Measurements from ENCODE around the gene IL1R2.
"Not testable (repeated sequence)": the region's sequence is repeated elsewhere in the genome, so short reads cannot be mapped to it uniquely, and the experiment has no call there.

IL1R2 gene

DNA sequence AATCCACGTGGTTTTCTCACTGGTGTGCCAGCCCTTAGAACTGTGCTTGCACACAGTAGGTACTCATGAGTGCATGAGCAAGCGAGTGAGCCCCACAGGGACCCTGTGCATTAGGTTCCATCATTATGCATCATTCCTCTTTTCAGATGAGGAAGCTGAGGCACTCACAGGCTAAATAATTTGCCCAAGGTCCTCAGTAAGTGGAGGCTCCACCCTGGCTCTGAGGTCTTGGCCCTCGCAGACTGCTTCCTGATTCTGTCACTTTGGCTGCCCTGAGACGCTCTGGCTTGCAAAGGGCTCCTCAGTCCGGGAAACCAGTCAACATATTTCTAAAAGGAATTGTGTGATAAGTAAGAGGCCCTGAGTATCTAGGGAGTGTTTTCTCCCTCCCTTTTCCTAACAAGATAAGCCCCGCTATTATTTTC, 71.7 kb downstream of the IL1R2 start:
- DNase-seq = no peak

DNA sequence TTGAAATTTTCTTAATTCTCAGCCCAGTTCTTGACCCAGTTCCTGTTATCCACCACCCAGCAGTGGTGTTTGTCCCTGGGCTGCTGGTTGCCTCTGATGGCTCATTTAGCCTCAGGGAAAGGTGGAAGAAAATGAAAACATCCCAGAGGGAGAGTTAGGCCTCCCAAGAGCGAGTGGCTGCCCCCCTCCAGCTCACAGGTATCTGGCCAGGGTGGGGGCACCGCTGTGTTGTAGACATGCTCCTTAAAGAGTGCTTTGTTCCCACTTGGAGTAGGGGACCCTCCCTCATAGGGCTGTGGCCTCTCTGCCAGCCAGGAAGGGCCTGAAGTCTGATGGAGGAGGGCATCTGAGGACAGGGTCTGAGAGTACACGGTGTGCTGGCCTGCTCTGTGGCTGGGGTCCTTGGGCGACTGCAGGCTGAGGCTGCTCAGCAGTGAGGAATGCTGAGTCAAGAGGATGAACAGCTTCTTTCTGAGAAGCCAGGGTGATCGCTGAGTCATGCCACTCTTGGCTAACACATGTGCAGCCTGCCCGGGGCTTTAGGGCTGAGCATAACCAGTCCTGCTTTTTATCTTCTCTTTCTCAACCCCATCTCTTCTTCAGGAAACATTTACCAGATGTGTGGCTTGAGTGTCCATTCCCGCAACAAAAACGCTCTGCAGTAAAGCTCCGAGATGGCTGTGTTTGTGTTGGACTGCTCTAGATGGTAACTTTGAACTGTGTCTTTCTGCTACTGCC, 72.3 kb downstream of the IL1R2 start:
- DNase-seq = no peak

DNA sequence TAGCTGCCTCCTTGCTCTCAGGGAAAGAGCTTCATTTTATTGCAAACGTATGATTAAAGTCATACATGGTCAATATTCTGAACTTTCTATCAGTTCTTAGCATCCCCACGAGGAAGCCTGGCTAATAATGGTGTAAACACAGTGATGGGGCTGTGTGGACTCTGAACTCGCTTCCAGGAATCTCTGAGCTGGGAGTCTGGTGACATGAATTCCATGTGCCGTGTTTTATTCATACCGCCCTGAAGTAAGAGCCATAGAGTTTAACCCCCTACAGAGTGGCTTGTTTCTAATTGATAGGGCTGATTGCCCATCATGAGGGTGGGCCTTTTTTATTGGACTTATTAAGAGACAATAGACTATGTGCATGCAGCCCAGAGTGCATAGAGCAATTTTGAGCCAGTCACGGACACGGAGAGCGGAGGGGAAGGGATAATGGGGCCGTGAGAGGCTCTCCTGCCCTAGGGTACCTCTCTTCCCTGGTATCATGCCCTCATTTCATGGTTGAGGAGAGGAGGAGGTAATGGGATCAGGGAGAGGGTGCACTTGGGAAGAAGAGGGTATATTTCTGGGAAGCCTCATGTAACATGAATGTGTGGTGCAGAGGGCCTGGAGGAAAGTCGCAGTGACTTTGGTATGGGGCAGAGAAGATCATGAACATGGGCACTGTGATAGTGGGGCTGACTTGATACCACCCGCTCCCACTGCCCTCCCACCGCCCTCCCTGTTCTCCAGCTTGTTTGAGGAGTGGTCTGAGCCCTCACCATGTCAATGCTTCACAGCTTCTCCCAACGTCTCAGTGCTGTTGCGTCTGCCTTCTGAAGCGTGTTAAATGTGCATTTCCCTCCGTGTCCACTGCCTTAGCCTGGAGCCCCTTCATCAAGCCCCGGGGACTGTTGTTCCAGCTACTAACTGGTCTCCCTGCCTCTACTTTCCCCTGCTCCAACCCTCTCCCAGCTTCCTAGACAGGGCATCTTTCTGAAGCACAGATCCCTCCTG, 73.2 kb downstream of the IL1R2 start:
- DNase-seq = no peak

DNA sequence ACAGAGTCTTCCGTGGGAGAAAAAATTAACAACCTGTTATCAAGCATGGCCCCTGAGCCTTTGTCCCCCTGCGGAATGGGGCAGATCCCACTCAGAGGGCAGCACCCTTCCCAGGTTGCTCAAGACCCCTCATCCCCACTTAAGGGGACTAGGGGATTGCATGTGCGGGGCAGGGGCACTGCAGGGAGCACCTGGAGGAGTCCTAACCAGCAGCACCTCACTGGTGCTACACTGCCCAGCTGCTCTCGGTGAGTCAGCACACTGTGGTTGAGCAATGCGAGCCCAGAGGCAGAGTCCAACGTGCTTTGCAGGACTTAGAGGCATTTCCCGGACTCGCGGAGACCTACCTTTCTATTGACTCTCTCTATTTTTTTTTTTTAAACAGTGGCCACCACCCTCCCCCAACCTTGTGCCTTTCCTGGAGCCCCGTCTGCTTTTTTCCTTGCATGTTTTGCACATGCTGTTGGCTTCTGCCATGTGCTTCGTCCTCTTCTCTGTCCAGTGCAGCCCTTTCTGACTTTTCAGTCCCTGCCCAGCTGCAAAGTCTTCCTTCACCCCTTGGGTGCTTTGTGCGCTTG, 74.0 kb downstream of the IL1R2 start:
- DNase-seq = no peak

DNA sequence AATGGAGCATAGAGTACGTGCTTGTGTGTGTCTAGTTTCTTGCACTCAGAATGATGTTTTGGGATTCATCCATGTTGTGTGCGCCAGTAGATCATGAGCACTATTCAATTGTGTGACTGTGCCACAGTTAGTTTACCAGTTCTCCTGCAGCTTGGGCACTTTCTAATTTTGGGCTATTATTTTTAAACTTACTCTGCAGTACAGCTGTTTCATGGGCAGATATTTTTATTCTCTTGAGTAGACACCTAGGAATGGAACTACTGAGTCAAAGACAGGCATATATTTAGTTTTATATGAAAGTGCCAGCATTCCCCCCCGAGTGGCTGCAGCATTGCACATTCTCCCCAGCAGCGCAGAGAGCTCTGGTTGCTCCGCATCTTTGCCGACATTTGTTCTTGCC, 74.8 kb downstream of the IL1R2 start:
- no peak for DNase-seq

DNA sequence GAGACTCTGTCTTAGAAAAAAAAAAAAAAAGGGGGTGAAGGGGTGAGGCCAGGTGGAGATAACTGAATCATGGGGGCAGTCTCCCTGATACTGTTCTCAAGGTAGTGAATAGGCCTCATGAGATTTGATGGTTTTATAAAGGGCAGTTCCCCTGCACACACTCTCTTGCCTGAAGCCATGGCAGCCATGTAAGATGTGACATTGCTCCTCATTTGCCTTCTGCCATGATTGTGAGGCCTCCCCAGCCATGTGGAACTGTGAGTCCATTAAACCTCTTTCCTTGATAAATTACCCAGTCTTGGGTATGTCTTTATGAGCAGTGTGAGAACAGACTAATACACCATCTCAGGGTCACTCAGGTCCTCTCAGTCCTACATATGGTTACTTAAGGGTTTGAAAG, 76.4 kb downstream of the IL1R2 start:
- DNase-seq = not testable (repeated sequence)

DNA sequence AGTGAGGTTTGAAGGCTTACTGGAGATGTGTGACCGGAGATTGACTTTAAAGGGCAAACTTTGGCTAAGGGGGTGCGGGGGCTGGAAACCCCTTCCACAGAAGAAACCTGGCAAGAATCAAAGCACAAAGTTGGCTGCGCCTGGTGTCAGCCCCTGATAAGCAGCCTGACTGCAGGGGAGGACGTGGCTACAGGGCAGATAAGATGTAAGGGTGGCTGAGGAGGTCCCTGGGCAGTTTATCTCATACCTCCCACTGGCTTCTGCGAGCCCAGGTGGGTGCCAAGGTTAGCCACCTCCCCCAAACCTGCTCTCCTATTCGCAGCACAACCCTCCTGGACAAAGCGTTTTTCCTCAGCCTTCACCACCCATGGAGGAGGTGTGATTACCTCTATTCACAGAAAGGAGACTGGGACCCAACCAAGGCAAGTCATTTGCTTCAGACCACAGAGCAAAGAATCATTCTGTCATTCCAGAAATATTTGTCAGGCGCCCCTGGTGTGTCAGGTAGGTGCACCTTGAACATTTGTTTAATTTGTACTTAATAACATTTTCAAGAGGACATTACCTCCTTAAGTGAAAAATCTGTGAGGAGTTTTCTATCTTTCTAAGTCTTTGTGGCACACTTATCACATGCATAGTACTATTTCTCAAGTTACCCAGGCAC, 77.7 kb downstream of the IL1R2 start:
- no peak for DNase-seq

DNA sequence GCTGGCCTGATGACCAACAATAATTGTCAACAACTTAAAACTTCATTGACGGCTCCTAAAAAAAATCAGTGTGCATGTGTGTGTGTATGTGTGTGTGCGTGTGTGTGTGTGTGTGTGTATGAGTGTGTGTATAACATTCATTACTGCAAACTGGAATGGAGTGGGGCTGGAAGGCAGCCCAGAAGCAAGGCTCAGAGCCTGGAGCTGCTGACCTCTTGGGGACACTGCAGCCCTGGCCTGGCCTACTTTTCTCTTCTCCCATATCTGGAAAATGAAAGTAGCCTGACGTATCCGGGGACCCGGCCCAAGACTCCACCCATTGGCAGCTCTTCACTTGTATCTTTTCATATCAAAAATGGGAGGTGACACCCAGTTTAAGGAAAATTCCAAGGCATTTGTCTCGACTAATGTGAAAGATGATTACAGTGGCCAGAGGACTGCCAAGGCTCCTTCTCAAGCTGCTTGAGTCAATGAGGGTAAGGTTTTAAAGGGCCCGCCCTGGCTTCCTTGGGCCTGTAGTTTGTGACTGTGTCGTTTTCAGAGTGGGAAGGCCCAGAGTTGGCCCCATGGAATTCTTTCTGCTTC, 78.4 kb downstream of the IL1R2 start:
- no peak for DNase-seq

DNA sequence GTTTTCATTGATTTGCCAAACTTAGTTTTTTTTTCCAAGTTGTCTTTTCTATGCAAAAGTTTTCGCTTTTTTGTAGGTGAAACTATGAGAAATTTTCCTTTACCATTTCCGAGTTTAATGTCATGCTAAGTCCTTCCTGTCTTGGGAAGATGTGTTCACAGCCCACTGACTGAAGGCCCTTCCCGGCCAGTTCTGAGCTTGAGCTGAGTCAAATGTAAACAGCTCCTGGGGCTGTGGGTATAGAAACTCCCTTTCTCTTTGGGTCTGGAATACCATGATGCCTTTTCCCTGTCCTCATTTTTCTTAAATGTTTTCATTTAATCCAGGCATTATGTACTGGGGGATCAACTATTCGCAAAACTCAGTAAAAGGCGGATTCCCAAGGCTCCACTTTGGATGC, 81.0 kb downstream of the IL1R2 start:
- no peak for DNase-seq

DNA sequence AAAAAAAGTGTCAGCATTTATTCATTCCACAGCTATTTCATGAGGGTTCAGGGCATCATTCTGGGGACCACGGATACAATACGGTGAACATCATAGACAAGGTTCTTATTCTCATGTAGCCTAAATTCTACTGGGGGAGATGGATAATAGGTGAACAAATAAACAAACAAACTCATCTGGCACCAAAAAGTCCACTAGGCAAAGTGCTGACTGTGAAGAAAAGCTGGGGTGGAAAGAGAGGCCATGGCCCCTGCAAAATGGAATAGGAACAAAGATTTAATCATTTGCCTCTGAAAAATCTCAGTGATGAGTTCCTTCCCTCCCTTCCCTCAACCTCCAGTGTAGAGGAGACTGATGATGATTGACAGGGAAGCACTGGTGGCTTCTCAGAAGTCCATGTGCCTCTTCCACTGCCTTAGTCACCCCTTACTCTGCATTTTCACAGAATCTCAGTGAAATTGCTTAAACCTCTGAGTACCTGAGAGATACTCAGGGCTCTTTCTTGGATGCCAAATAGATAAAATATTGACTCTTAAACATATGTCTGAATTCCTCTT, 81.5 kb downstream of the IL1R2 start:
- no peak for DNase-seq

DNA sequence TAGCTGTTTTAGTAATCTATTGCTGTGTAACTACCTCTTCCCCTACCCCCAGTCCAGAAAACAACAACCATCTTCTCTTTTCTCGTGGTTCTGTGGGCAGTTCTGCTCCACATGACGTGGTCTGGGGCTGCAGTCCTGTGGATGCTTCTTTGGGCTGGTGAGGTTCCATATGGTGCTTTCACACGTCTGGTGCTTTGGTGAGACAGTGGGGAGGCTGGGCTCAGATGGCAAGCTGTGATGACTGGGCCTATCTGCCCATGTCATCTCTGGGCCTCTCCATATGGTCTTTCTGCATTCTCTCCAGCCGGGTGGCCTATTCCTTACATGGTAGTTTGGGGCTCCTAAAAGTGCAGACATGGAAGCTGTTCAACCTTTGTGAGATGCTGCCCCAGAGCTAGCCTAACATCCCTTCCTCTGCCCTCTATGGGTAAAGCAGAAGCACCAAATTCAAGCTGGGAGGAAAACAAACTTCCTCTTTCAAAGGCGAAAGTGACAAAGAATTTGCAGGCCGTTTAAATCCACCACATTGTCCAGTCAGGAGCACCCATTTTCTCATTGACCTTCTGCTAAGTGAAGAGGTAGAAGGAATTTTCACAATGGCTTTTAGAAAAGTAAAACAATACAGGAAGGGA, 82.5 kb downstream of the IL1R2 start:
- DNase-seq = no peak

DNA sequence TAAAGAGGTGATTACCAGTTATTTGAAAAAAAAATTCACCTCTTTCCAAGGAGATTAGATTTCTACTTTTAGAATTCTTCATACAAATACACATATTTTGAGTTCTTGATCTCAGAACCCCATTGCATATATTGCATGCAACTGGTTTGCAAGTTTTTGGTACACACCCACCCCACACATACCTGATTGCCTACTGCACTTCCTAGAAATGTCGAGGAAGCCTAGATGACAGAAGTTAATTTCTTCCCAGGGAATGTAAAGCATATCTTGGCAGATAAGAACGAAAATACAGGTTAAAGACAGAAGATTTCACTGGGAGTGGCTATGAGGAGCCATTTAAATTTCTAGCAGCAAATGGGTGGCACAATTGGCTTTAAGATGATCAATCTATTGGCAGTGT, 83.7 kb downstream of the IL1R2 start:
- no peak for DNase-seq

DNA sequence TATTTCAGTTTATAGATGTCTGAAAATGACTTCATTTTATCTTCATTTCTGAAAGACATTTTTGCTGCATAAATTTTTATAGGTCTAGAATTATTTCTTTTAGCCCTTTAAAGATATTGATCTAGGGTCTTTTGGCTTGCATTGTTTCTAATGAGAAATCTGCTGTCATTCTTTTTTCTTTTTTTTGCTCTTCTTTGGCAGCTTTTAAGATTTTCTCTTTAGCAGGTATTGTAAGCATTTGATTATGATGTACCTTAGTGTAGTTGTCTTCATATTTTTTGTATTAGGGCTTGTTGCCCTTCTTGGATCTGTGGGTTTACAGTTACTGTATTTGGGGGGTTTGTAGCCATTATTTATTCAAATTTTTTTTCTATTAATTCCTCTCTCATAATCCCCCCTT, 84.8 kb downstream of the IL1R2 start:
- DNase-seq = no peak
